ENCODE data around the gene SAPCD2.
A peak's percentile ranks its signal among the peaks of the same experiment; 100 is the strongest.
"Not testable (repeated sequence)": the region's sequence is repeated elsewhere in the genome, so short reads cannot be mapped to it uniquely, and the experiment has no call there.

The SAPCD2 gene

DNA sequence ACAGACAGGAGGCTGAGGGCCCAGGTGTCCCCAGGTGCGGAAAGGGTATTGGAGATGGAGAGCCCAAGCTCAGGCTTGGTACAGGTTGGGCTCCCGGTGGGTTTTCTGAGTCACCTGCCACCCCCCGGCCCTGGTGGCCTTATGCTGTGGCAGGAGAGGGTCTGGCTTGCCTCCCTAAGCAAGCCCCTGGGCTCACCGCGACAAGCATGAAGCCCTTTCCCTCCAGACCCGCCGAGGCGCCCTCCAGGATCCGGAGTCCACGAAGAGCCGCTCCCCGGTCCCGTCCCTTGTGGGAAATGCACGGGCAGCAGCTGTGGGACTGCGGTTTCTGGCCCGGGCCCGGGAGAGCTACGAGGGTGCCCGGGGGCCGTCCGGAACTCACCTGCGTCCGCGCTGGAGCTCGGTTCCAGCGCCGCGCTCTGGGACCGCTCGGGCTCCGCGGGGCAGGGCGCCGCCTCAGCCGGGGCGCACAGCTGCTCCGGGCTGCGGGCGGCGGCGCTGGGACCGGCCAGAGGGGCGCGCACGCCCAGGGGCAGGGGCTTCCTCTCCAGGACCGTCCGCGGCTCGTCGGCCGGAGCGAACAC, 757 bp downstream of the SAPCD2 start:
- Histone ChIP-seq H3K27ac (ENCODE audit: low read length) (no peak overlapping the region), H3K27me3 (ENCODE audit: control insufficient read depth, insufficient read depth, low read length) (no peaks in the 10 kb centered on the region), H3K36me3 (ENCODE audit: control insufficient read depth, insufficient read depth, low read length) (peaks cover 3% of the 10 kb centered on the region; the same call in 1 of the 2 replicates), H3K4me3 (ENCODE audit: low read length) (peak overlapping the region; percentile 76), H3K9me3 (ENCODE audit: control insufficient read depth, insufficient read depth, low read length) (no peaks in the 10 kb centered on the region), H3K4me1 (ENCODE audit: control insufficient read depth, insufficient read depth, low read length) (peaks cover 12% of the 10 kb centered on the region)
- no CpG with 5 or more reads among the region's 52 CpGs for whole genome bisulfite sequencing (ENCODE audit: insufficient coverage, insufficient read length)
- DNase-seq (ENCODE audit: low read depth, low spot score): no peak

DNA sequence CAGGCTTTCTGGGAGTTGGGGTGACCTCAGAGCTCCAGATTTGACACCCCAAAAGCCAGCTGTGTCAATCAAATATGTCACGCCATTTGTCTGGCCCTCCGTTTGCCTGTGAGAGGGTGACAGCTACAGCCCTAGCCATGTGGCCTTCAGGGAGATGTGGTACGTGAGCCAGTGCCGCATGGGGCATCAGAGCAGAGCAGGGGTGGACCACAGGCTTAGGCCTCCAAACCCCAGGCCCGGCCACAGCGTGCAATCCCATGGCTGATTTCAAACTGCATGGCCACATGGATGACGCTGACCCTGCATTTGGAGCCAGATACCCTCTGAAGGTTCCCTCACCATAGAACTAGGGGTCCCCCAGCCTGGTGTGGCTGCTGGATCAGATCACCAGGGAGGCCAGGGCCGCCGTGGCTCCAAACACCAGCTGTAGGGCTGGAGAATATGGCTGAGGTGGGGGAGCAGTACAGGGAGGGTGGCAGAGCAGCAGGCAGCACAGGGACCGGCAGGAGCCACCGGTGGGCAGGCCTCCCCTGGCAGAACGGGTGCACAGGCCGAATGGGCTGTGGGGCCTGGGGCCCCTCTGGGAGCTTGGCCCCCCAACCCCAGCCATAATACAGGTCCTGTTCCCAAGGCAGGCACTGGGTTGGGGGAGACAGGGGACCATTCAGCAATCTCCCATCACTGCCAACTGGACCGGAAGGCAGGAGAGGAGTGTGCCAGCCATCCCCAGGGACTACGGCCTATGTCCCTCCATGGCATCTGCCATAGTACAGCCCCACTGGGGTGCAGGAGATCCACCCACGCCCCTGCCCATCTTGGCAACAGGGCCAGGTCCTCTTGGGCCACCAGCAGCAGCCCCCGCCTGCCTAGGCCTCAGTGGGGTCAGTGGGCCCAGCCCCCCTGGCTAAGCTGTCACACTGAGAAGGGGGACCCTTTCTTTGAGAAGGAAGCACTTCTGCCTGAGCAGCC, 1.5 kb downstream of the SAPCD2 start:
- Histone ChIP-seq H3K27ac (ENCODE audit: low read length) (no peak overlapping the region), H3K9me3 (ENCODE audit: control insufficient read depth, insufficient read depth, low read length) (no peaks in the 10 kb centered on the region), H3K4me3 (ENCODE audit: low read length) (peak overlapping the region; percentile 76; the same call in 1 of the 2 replicates), H3K27me3 (ENCODE audit: control insufficient read depth, insufficient read depth, low read length) (no peaks in the 10 kb centered on the region), H3K4me1 (ENCODE audit: control insufficient read depth, insufficient read depth, low read length) (peaks cover 12% of the 10 kb centered on the region), H3K36me3 (ENCODE audit: control insufficient read depth, insufficient read depth, low read length) (peaks cover 6% of the 10 kb centered on the region; the same call in 1 of the 2 replicates)
- DNase-seq (ENCODE audit: low read depth, low spot score): no peak
- no CpG with 5 or more reads among the region's 17 CpGs for WGBS (ENCODE audit: insufficient coverage, insufficient read length)

DNA sequence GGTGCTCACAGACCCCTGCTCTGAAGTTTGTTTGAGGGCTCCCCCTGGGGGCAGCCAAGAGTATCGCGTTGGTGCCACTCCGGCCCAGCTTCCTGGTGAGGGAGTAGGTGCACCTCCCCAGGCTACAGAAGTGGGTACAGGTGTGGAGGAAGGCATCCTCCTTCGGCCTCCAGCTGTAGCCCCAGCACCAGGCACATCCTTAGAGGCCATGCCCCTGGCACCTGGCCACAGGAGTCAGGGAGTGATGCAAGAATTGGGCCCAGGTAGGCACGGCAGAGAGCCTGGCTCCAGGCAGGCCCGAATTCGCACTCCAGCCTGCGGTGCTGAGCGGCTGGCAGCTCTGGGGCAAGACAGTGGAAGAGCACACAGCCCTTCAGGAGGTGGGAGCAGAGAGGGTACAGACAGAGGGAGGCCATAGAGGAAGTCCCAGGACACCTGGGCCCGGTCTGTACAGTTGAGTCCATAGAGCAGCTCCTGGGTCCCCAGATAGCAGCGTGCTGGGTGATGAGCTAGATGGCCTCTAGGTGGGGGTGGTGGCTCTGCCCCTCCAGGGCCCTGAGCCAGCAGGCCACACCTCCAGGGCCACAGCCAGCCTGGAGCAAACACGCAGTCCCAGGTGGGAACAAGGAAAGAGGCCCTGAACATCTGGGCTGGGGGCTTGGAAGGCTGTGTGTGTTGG, 2.4 kb downstream of the SAPCD2 start:
- Histone ChIP-seq H3K27ac (ENCODE audit: low read length) (no peak overlapping the region), H3K4me1 (ENCODE audit: control insufficient read depth, insufficient read depth, low read length) (peaks cover 13% of the 10 kb centered on the region), H3K36me3 (ENCODE audit: control insufficient read depth, insufficient read depth, low read length) (peaks cover 6% of the 10 kb centered on the region; the same call in 1 of the 2 replicates), H3K9me3 (ENCODE audit: control insufficient read depth, insufficient read depth, low read length) (no peaks in the 10 kb centered on the region), H3K27me3 (ENCODE audit: control insufficient read depth, insufficient read depth, low read length) (no peaks in the 10 kb centered on the region), H3K4me3 (ENCODE audit: low read length) (no peak overlapping the region)
- no CpG with 5 or more reads among the region's 12 CpGs for WGBS (ENCODE audit: insufficient coverage, insufficient read length)
- DNase-seq (ENCODE audit: low read depth, low spot score): no peak

DNA sequence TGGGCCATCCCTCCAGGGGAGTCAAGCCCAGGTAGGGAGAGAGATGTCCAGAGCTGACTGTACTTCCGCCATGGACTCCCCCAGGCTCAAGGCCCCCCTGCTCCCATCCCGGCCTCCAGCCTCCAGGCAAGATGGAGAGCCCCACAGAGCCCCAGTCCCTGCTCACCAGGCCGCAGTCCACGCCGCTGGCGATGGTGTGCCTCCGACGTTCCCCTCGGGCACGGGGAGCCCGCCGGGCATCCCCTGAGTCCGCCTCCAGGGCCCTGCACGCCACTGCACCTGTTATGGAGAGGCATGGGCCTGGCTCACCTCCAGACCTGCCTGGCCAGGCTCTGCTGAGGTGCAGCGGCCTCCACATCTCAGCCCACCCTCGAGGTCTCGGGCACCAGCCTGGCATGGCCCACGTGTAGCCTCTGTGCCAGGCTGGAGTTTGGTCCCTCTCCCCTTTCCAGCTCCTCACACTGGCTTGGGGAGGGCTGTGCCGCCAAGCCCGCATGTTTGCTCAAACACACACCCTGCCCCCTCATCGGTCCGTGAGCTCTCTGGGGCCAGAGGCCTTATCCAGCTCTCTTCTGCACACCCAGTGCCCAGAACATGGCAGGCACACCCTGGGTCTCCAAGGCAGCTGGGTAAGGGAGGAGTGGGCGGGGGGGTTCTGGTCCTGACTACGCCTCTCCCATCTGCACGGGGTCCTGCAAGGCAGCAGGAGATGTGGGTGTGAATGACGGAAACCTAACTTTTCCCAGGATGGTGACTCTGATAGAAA, 4.1 kb downstream of the SAPCD2 start:
- H3K27ac ChIP-seq (ENCODE audit: low read length): no peak overlapping the region
- DNase-seq (ENCODE audit: low read depth, low spot score): no peak
- no peaks in the 10 kb centered on the region for H3K27me3 ChIP-seq (ENCODE audit: control insufficient read depth, insufficient read depth, low read length)
- no peak overlapping the region for H3K4me3 ChIP-seq (ENCODE audit: low read length)
- peaks cover 13% of the 10 kb centered on the region for H3K4me1 ChIP-seq (ENCODE audit: control insufficient read depth, insufficient read depth, low read length)
- peaks cover 6% of the 10 kb centered on the region; the same call in 1 of the 2 replicates for H3K36me3 ChIP-seq (ENCODE audit: control insufficient read depth, insufficient read depth, low read length)
- no peaks in the 10 kb centered on the region for H3K9me3 ChIP-seq (ENCODE audit: control insufficient read depth, insufficient read depth, low read length)
- no CpG with 5 or more reads among the region's 26 CpGs for WGBS (ENCODE audit: insufficient coverage, insufficient read length)

DNA sequence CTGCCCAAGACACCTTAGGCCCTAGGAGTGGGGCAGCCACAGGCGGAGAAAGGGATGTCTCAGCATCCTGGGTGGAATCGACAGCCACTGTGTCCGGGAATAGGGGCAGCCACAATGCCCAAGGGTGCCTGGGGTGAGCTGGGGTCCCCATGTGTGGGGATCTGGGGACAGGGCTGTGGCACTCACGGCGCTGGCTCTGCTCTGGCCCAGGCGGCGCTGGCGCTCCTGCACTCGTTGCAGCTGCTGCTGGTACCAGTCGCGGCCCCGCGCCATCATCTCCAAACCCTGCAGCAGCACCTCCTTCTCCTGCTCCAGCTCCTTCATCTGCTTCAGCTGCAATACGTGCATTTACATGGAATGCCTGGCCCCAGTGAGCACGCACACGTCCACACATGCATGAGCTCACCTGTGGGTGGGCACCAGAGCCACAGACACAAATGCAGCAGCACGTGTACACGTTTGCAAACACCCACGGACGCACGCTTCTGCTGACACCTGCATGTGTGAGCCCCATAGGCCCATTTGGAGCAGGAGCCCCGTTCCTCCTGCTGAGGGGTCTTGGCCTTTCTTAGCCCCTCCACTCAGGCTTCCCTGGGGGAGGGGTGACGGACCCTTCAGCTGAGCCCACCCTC, 4.9 kb downstream of the SAPCD2 start:
- WGBS (ENCODE audit: insufficient coverage, insufficient read length): no CpG with 5 or more reads among the region's 23 CpGs
- H3K4me3 ChIP-seq (ENCODE audit: low read length): no peak overlapping the region

DNA sequence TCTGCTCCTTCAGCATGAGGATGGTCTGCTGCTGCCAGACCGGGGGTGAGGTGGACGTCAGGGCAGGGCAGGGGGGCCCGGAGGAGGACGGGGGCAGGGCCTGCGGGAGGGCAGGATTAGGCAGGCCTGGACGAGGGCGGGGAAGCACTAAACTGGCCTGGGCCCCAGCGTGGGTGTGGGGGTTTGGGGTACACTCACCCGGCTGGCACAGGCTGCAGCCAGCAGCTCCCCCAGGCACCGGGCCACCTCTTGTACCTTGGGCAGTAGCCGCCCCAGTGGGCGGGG, 5.5 kb downstream of the SAPCD2 start:
- Histone ChIP-seq H3K4me1 (ENCODE audit: control insufficient read depth, insufficient read depth, low read length) (peaks cover 10% of the 10 kb centered on the region), H3K9me3 (ENCODE audit: control insufficient read depth, insufficient read depth, low read length) (no peaks in the 10 kb centered on the region), H3K27ac (ENCODE audit: low read length) (no peak overlapping the region), H3K27me3 (ENCODE audit: control insufficient read depth, insufficient read depth, low read length) (no peaks in the 10 kb centered on the region), H3K36me3 (ENCODE audit: control insufficient read depth, insufficient read depth, low read length) (peaks cover 6% of the 10 kb centered on the region; the same call in 1 of the 2 replicates), H3K4me3 (ENCODE audit: low read length) (no peak overlapping the region)
- DNase-seq (ENCODE audit: low read depth, low spot score): no peak
- no CpG with 5 or more reads among the region's 12 CpGs for WGBS (ENCODE audit: insufficient coverage, insufficient read length)

More for the DNA sequence above, 4.9 kb downstream of the SAPCD2 start:
- no peaks in the 10 kb centered on the region for H3K9me3 ChIP-seq (ENCODE audit: control insufficient read depth, insufficient read depth, low read length)
- no peak overlapping the region for H3K27ac ChIP-seq (ENCODE audit: low read length)
- H3K27me3 ChIP-seq (ENCODE audit: control insufficient read depth, insufficient read depth, low read length): no peaks in the 10 kb centered on the region
- no peak for DNase-seq (ENCODE audit: low read depth, low spot score)
- H3K4me1 ChIP-seq (ENCODE audit: control insufficient read depth, insufficient read depth, low read length): peaks cover 10% of the 10 kb centered on the region
- peaks cover 6% of the 10 kb centered on the region; the same call in 1 of the 2 replicates for H3K36me3 ChIP-seq (ENCODE audit: control insufficient read depth, insufficient read depth, low read length)

DNA sequence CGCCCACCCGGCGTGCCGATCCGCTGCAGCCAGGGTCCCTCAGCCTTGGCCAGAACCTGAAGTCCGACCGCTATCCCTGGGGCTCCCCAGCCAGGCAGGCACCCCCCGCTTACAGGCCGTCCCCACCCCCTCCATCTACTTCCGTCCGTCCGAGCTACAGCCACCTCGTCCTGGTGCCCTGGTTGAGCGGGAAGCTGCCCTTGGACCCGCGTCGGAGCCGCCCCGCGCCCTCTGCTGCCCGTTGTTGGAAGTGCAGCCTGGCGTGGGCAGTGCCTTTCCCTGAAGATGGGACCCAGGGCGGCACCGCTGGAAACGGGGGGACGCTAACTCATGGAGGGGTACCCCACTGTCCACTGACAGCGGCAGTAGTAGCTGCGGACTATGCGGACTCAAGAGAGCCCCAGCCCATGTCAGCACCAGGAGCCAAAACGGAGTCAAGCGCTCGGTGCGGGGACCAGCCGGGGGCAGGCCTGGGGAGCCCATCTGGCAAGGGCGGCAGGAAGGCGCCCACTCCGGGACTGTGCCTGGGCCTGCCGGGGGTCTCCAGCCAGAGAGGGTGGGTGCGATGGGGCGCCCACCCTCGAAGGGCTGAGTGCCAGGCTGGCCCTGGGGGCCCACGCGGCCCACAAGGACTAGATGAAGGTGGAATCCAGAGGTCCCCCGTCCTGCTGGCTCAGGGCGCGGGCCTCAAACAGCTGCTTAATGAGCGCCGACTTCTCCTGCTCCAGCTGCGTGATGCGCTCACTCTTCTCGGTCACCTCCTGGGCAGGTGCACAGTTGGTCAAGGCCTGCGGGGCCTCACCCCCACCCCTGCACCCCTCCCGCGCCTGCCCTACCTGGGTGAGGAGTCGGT, 6.1 kb downstream of the SAPCD2 start:
- H3K27ac ChIP-seq (ENCODE audit: low read length): no peak overlapping the region
- no peak overlapping the region for H3K4me3 ChIP-seq (ENCODE audit: low read length)
- H3K4me1 ChIP-seq (ENCODE audit: control insufficient read depth, insufficient read depth, low read length): peaks cover 9% of the 10 kb centered on the region
- H3K27me3 ChIP-seq (ENCODE audit: control insufficient read depth, insufficient read depth, low read length): no peaks in the 10 kb centered on the region
- peaks cover 6% of the 10 kb centered on the region; the same call in 1 of the 2 replicates for H3K36me3 ChIP-seq (ENCODE audit: control insufficient read depth, insufficient read depth, low read length)
- no CpG with 5 or more reads among the region's 55 CpGs for WGBS (ENCODE audit: insufficient coverage, insufficient read length)
- H3K9me3 ChIP-seq (ENCODE audit: control insufficient read depth, insufficient read depth, low read length): no peaks in the 10 kb centered on the region
- no peak for DNase-seq (ENCODE audit: low read depth, low spot score)

DNA sequence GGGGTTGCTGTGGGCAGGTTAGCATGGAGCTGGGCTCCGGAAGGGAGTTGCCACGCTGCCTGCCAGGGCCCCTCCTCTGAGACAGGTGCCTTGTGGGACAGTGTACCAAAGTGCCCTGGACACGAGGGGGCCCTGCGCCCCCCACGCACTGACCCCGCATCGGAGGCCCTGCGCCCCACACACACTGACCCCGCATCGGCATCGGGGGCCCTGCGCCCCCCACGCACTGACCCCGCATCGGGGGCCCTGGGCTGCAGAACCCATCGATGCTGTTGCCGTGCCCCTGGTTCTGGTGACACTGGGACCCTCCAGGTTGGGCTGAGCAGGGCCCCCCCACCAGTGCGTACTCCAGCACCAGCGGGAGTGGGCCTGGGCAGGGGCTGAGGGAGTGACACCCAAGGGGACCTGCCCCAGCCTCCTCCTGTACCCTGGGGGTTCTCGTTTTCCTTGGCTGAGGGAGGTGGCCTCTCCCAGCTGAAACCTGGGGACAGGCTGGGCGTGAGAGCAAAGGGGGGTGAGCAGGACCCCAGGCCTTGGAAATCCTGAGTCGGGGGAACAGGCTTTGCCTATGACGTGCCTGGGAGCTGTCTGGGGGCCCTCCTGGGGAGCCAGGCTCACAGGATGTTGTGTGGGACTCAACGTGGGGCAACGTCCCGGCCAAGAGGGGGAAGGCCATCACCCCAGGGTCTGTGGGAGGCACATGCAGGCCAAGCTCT, 6.9 kb downstream of the SAPCD2 start:
- no CpG with 5 or more reads among the region's 26 CpGs for WGBS (ENCODE audit: insufficient coverage, insufficient read length)
- no peak for DNase-seq (ENCODE audit: low read depth, low spot score)
- Histone ChIP-seq H3K4me1 (ENCODE audit: control insufficient read depth, insufficient read depth, low read length) (peaks cover 6% of the 10 kb centered on the region; the same call in 1 of the 2 replicates), H3K9me3 (ENCODE audit: control insufficient read depth, insufficient read depth, low read length) (no peaks in the 10 kb centered on the region), H3K4me3 (ENCODE audit: low read length) (no peak overlapping the region), H3K27ac (ENCODE audit: low read length) (no peak overlapping the region), H3K36me3 (ENCODE audit: control insufficient read depth, insufficient read depth, low read length) (peaks cover 6% of the 10 kb centered on the region; the same call in 1 of the 2 replicates), H3K27me3 (ENCODE audit: control insufficient read depth, insufficient read depth, low read length) (no peaks in the 10 kb centered on the region)

DNA sequence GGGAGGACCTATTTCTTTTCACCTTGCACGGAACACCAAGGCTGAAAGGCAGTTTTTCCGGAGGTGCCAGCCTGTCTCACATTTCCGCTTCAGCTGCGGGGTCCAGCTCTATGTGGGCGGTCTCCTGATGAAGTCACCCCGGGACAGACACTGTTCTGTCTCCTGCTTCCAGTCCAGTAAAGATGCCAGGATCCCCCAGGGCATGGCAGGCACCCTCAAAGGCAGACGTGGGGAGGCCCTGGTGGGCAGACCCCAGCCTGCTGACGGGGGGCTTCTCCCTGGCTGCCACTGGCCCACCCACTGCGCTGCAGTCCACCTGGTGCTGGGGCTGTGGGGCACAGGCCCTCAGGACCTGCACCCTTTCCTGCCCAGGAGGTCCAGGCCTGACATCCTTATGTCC, 7.6 kb downstream of the SAPCD2 start:
- not testable (repeated sequence) for H3K4me1 ChIP-seq (ENCODE audit: control insufficient read depth, insufficient read depth, low read length); DNase-seq (ENCODE audit: low read depth, low spot score); H3K36me3 ChIP-seq (ENCODE audit: control insufficient read depth, insufficient read depth, low read length); H3K27me3 ChIP-seq (ENCODE audit: control insufficient read depth, insufficient read depth, low read length); H3K9me3 ChIP-seq (ENCODE audit: control insufficient read depth, insufficient read depth, low read length); H3K4me3 ChIP-seq (ENCODE audit: low read length); H3K27ac ChIP-seq (ENCODE audit: low read length)
- no CpG with 5 or more reads among the region's 9 CpGs for WGBS (ENCODE audit: insufficient coverage, insufficient read length)
